Stimulated activated naive CD8-positive, alpha-beta T cell treated with anti-CD3 and anti-CD28 coated beads, Interleukin-15, Interleukin-2, amounts not matched to agents 100 ng/mL and 50 ng/mL, for 24 hours (primary cell): ENCODE results near the gene NECTIN1.

ENCODE experiments used
- H3K27ac Mint-ChIP-seq: one replicate; pipeline ENCODE4 v1.8.0; 2021; ENCODE audit warnings: mild to moderate bottlenecking, mixed read lengths
- H3K27me3 Mint-ChIP-seq: one replicate; pipeline ENCODE4 v1.8.0; 2021; ENCODE audit warnings: mixed read lengths
- H3K36me3 Mint-ChIP-seq: one replicate; pipeline ENCODE4 v1.8.0; 2021; ENCODE audit warnings: low read depth, mixed read lengths
- H3K4me1 Mint-ChIP-seq: one replicate; pipeline ENCODE4 v1.8.0; 2021; ENCODE audit warnings: low read depth, mixed read lengths
- H3K4me3 Mint-ChIP-seq: one replicate; pipeline ENCODE4 v1.8.0; 2021; ENCODE audit warnings: mild to moderate bottlenecking, mixed read lengths
- H3K9me3 Mint-ChIP-seq: one replicate; pipeline ENCODE4 v1.8.0; 2021; ENCODE audit warnings: mixed read lengths

Gene NECTIN1

DNA sequence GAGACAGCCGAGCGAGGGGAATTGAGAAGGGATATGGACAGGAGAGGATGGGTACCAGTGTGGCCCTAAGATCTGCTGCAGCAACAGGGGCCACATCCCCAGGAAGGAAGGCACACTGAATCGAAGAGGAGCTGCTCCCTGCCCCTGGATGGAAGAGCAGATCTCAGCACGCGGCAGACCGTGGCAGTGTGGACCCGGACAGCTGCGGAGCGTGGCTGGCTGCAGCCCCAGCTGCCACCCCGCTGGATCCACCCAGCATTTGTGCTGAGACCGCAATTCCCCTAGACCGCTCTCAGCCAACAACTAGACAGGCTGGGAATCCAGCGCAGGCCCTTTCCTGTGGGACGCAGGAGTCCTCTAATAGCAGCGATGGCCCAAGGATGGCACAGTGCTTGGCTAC, 94.7 kb downstream of the NECTIN1 start:
- Mint-ChIP-seq H3K27ac (no peak overlapping the region), H3K9me3 (no peaks in the 10 kb centered on the region), H3K27me3 (no peaks in the 10 kb centered on the region), H3K4me1 (no peaks in the 10 kb centered on the region), H3K36me3 (no peaks in the 10 kb centered on the region), H3K4me3 (no peak overlapping the region)

DNA sequence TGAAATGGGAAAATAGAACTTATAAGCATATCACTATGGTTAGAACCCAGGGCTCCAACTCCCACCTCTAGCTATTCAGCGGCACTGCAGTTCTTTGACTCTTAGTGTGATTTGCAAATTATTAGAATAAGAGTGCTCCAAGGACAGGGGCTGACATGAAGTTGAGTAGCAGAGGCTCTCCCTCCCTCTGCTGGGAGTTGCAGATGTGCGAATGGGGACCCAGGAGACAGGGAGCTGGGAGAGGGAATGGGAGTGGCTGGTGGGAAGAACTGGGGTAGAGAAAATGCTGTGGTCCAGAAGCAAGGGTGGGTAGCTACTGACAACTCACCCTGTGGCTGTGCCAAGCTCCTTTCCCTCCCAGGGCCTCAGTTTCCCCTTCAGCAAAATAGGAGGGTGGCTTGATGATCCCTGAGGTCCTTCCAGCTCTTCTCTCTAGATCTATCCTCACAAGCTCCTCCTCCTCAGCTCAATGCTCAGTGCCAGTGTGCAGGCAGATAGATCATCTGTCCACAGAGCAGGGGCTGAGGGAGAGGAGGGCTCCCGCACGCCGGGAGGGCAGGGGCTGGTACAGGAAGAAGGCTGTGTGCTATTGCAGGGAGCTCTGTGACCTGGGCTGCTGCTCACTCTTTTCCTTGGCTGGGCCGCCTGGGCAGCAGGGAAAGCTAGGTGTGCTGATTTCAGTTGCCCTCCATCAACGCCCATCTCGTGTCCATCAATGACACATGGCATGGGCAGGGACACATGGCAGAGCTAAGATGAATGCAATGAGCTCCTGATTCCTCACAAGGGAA, 99.0 kb downstream of the NECTIN1 start:
- peaks cover 3% of the 10 kb centered on the region for H3K27me3 Mint-ChIP-seq
- H3K27ac Mint-ChIP-seq, result no peak overlapping the region
- no peaks in the 10 kb centered on the region for H3K36me3 Mint-ChIP-seq

DNA sequence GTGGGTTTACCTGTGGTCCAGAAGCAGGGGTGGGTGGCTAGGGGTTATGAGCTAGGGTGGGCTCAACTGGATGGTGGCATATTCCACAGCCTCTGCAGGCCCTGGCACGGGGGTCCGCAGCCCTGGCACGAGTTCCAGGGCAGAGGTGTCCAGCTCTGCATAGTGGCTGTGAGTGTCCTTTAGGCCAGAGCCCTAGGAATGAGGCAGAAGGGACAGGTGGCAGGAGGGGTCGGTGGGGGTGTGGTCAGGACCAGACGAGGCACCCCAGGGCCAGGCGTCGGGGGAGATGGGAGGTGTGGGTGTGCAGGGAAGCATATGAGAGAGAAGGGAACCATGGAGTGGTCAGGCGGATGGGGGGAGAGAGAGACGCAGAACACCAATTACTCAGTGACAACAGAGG, 99.9 kb downstream of the NECTIN1 start:
- Mint-ChIP-seq H3K27me3 (peaks cover 3% of the 10 kb centered on the region), H3K4me1 (no peaks in the 10 kb centered on the region), H3K36me3 (no peaks in the 10 kb centered on the region), H3K9me3 (no peaks in the 10 kb centered on the region), H3K27ac (no peak overlapping the region), H3K4me3 (no peak overlapping the region)

More for the DNA sequence above, 99.0 kb downstream of the NECTIN1 start:
- Mint-ChIP-seq H3K4me1 (no peaks in the 10 kb centered on the region), H3K9me3 (no peaks in the 10 kb centered on the region), H3K4me3 (no peak overlapping the region)

DNA sequence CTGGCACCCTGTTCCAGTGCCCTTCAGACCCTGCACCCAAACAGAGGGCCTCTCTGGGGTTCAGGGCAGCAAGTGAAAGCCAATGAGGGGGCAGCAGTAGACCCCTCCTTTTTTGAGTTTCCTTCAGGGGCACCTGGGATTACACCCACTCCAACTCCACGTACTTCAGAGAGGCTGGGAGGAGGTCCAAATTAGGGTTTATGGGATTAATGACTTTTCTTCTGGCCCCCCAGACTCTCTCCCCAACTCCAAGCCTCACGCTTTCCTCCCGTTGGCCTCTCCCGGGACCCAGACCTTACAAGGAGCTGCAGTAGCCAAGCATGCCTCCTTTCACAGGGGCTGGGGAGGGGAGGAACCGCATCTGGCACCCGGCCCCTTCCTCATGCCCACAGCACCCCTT, 101.7 kb downstream of the NECTIN1 start:
- H3K36me3 Mint-ChIP-seq, result no peaks in the 10 kb centered on the region
- no peak overlapping the region for H3K4me3 Mint-ChIP-seq
- H3K9me3 Mint-ChIP-seq, result no peaks in the 10 kb centered on the region
- H3K27ac Mint-ChIP-seq, result no peak overlapping the region
- no peaks in the 10 kb centered on the region for H3K4me1 Mint-ChIP-seq
- peaks cover 3% of the 10 kb centered on the region for H3K27me3 Mint-ChIP-seq

DNA sequence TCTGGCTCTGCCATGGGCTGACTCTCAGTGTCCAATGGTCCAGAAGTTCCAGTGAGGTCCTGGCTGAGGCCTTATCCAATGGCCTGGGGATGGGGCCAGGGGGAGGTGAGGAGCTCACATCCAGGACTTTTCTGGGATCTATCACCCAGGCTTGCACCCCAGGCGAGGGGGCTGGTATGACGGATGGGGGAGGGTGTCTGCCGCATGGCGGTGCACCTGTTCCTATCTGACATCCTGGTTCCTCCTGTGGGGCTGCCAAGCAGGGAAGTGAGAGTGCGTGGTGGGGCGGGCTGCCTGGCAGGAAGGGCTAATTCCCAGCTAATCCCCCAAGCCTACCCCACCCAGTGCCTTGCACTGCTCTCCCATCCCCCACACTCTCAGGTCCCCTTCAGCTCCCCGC, 102.1 kb downstream of the NECTIN1 start:
- Mint-ChIP-seq H3K36me3 (no peaks in the 10 kb centered on the region), H3K4me1 (no peaks in the 10 kb centered on the region), H3K27me3 (peaks cover 3% of the 10 kb centered on the region), H3K9me3 (no peaks in the 10 kb centered on the region), H3K27ac (no peak overlapping the region), H3K4me3 (no peak overlapping the region)

DNA sequence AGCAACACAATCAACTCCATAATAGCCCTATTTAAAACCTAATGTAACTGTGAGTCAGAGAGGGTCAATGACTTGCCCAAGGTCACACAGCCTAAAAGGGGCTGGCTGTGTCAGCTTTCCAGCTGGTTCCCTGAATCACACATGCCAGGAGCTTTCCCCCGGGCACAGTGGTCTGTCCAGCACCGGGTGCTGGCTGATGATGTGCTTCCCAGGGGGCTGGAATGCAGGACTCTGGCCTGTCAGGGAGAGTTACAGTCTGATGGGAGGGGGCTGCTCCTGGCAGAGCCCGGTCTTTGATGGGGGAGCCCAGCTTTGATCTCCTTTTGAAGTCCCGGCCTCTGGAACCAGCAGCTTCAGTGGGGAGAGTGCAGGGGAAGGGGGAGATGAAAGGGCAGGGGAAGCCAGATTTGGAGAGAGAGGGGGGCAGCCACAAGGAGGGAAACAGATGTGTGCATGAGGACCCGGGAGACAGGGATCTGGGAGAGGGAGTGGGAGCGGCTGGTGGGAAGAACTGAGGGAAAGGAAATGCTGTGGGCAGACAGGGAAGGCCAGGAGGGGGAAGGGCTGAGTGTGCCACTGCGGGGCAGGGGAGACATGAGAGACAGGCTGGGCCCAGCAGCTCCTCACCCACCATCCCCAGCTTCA, 102.7 kb downstream of the NECTIN1 start:
- H3K4me1 Mint-ChIP-seq, result no peaks in the 10 kb centered on the region
- H3K36me3 Mint-ChIP-seq, result no peaks in the 10 kb centered on the region
- H3K9me3 Mint-ChIP-seq, result no peaks in the 10 kb centered on the region
- H3K4me3 Mint-ChIP-seq, result no peak overlapping the region
- peaks cover 3% of the 10 kb centered on the region for H3K27me3 Mint-ChIP-seq
- H3K27ac Mint-ChIP-seq, result no peak overlapping the region

DNA sequence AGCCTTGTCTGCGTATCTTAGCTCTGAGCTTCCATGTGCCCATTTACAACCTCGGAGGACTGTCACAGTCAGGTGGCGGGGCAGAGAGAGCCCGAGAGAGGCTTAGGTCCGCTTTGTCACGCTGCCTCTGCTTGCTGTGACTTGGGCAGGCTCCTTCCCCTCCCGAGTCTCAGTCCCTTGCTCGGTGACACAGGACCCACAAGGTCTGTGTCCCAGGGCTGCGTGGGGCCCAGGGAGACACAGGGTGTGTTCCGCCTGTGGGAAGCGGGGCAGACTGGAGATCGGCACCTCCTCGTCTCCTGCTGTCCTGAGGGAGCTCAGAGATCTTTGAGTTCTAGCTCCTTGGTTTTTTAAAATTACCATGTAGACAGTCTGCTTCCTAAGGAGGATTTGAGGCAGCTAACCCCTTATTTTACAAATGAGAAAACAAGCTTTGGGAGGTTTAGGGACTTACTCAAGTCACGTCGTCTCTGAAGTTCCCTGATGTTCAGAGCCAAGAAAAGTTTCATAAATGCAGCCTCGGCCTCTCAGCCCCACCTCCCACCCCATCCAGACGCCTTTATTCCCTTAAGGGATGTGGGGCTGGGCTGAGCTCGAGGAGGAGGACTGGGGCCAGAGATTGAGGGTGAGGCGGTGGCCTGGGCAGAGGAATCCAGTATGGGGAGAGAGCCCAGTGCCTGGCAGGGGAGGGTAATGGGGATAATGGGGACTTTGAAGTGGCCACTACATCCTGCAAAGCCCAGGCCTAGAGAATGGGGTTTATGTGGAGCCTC, 103.6 kb downstream of the NECTIN1 start:
- no peaks in the 10 kb centered on the region for H3K9me3 Mint-ChIP-seq
- no peak overlapping the region for H3K4me3 Mint-ChIP-seq
- no peak overlapping the region for H3K27ac Mint-ChIP-seq
- H3K4me1 Mint-ChIP-seq, result no peaks in the 10 kb centered on the region
- no peaks in the 10 kb centered on the region for H3K36me3 Mint-ChIP-seq
- H3K27me3 Mint-ChIP-seq, result peaks cover 7% of the 10 kb centered on the region

DNA sequence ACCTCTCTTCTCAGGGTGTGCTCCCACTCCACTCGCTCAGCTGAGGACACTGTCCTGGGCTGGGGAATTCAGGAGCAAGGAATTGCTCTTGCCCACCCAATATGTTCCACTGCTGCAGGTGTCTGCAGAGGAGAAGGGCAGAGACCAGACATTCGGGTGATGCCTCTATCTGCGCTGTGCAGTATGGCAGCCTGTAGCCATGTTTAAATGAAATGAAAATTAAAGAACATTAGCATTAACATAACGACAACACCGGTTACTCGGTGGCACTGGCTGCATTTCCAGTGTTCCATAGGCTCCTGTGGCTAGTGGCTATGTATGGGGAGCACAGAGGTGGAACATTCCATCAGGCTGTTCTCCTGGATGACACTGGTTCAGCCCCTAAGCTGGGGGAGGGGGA, 104.4 kb downstream of the NECTIN1 start:
- Mint-ChIP-seq H3K36me3 (no peaks in the 10 kb centered on the region), H3K4me3 (no peak overlapping the region), H3K4me1 (no peaks in the 10 kb centered on the region), H3K9me3 (no peaks in the 10 kb centered on the region), H3K27me3 (peaks cover 8% of the 10 kb centered on the region), H3K27ac (no peak overlapping the region)

DNA sequence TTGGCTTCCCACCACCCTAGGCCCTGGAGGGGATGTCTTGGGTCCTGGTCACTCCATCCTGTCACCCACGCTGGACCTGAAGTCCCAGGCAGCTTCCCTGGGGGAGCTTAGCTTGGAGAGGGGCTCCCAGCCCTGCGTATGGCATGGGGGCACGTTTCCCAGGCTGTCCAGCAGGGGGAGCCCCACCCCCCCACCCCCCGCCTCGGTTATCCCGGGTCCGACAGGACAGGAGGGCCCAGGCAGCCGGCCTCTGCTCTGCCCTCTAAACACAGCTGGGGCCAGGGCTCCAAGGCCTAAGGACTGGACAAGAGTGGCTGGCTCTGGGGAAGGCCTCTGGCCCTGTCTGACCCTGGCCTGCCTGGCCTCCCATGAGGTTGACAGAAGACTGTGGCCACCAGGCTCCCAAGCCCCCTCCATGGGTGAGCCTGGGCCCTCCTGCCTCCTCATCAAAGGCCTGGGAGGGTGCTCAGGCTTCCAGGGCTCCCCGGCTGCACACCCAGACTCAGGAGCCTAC, 104.8 kb downstream of the NECTIN1 start:
- H3K27me3 Mint-ChIP-seq, result peaks cover 8% of the 10 kb centered on the region
- H3K9me3 Mint-ChIP-seq, result no peaks in the 10 kb centered on the region
- H3K27ac Mint-ChIP-seq, result no peak overlapping the region
- no peaks in the 10 kb centered on the region for H3K4me1 Mint-ChIP-seq
- no peak overlapping the region for H3K4me3 Mint-ChIP-seq
- H3K36me3 Mint-ChIP-seq, result no peaks in the 10 kb centered on the region

DNA sequence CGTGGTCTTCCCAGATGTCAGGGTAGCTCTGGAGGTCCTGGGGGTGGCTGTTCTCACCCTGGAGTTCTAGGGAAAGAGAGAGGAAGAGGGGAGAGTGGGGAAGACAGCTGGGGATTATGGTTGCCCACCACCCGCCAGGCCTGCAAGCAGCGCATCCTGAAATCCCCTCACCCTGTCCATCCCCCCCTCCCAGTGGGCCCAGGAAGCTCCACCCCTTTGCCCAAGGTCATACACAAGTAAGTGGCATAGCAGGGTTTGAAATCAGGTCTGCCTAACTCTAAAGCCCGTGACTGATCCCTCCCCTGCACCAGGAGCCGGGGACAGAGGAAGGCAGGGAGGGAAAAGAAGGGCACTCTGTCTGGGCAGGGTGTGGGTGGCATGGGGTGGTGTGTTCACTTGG, 105.3 kb downstream of the NECTIN1 start:
- Mint-ChIP-seq H3K27me3 (peaks cover 8% of the 10 kb centered on the region), H3K27ac (no peak overlapping the region), H3K4me3 (no peak overlapping the region), H3K36me3 (no peaks in the 10 kb centered on the region), H3K9me3 (no peaks in the 10 kb centered on the region), H3K4me1 (no peaks in the 10 kb centered on the region)

DNA sequence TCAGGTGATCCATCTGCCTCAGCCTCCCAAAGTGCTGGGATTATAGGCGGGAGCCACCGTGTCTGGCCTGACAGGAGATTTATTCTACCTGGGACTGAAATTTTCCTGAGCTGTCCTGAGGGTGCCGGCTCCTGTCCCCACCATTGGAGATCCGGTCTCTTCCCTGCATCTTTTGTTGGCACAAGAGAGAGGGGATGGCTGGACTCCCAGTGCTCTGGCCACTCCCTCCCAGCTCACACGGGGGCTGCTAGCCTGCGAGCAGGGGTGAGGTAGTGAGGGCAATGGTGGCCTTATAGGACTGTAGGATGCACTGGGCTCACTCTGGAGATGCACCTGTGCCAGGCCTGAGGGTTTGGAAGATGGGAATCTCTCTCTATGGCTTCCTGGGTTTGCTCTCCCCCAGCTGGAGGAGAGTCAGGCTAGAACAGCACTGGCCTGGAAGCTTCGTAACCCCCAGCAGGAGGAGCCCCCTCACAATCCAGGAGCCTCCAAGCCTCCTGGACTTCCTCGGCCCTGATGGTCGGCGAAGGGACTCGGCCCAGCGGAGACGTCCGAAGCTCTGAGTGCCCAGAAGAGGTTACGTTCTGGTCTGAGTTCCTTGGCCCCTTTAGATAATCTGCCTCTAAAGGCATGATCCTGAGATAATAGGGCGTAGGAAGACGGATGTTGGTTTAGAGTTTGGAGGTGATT, 106.4 kb downstream of the NECTIN1 start:
- H3K36me3 Mint-ChIP-seq, result no peaks in the 10 kb centered on the region
- no peaks in the 10 kb centered on the region for H3K9me3 Mint-ChIP-seq
- H3K27me3 Mint-ChIP-seq, result peaks cover 8% of the 10 kb centered on the region
- no peaks in the 10 kb centered on the region for H3K4me1 Mint-ChIP-seq
- H3K4me3 Mint-ChIP-seq, result no peak overlapping the region
- no peak overlapping the region for H3K27ac Mint-ChIP-seq

DNA sequence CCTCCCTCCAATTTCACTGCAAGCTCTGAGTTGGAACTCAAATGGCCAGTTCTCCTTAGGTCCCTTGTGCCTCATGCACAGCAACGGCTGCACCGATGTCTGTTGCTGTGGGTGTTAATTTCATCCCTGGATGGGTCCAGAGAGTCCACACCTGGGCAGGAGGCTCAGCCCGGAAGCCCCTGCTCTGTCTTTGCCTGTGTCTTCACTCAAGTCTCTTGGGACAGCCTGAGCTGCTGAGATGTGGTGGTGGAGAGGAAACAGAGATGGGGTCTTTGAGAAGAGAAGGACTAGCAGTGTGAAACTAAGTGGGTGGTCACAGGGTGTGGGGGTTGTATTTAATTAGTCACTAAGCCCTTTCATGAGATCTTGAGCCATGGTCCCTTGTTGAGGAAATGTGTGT, 109.3 kb downstream of the NECTIN1 start:
- Mint-ChIP-seq H3K4me1 (no peaks in the 10 kb centered on the region), H3K27ac (no peak overlapping the region), H3K36me3 (no peaks in the 10 kb centered on the region), H3K9me3 (no peaks in the 10 kb centered on the region), H3K27me3 (peaks cover 5% of the 10 kb centered on the region), H3K4me3 (no peak overlapping the region)

DNA sequence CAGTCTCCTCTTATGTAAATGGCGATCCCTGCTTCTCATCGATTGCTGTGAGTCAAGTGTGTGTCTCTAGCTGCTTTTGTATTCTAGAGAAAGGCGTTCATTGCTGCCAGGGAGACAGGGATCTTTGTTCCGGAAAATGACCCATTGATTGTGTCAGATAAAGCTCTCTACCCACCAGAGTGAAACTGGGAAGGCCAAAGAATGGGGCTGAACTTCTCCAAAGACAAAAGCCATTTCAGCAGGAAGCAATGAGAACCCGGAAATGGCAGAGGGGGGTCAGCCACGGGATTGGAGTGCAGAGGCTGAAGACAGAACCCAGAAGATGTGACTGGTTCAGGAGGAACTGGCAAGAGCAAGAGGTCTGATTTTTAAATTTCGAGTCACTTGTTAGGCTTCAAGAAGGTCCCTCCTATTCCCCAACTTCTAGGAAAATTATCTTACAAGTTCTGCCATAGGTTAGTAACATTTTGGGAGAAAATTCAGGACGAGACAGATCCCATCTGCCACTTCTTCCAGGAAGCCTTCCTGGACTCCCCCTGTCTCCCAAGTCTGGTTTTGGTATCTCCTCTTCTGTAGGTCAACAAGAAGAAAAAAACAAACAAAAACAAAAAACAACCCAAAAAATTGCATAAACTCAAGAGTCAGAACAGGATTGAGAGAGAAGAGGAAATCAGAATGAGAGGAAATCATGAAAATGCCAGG, 110.6 kb downstream of the NECTIN1 start:
- Mint-ChIP-seq H3K27me3 (peaks cover 5% of the 10 kb centered on the region), H3K9me3 (no peaks in the 10 kb centered on the region), H3K4me1 (no peaks in the 10 kb centered on the region), H3K27ac (no peak overlapping the region), H3K4me3 (no peak overlapping the region), H3K36me3 (no peaks in the 10 kb centered on the region)

DNA sequence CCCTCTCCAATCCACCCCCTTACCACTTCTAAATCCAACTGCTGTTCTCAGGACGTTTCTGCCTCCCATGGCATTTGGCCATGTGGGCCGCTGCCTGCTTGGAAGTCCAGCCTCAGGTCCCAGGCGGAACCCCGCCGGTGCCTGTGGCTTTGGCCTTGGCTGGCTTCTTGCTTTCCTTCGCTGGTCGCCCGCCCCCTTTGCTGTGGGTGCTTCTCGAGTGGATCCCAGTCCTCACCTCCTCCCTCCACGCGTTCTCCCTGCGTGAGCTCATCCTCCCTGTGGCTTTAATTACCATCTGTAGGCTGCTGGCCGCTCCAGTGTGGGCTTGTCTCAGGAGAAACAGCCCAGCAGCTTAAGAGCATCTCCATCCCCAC, 111.7 kb downstream of the NECTIN1 start:
- Mint-ChIP-seq H3K4me1 (no peaks in the 10 kb centered on the region), H3K27ac (no peak overlapping the region), H3K36me3 (no peaks in the 10 kb centered on the region), H3K27me3 (peaks cover 9% of the 10 kb centered on the region), H3K9me3 (no peaks in the 10 kb centered on the region), H3K4me3 (no peak overlapping the region)
